Stimulated activated CD4-positive, alpha-beta T cell treated with anti-CD3 and anti-CD28 coated beads, Interleukin-4, amount 100 ng/mL, for 48 hours (primary cell): ENCODE data around the gene AMOTL1.

Experiments
- DNase-seq, 2 donors: peaks; one replicate each; pipeline ENCODE4 v3.0.0-alpha.2; 2020; ENCODE audit warnings: low read depth in 2 of 2

The AMOTL1 gene

GRCh38 chr11:94925422-94926270, 157.5 kb downstream of the AMOTL1 start:
- no peak for DNase-seq

- no peak for DNase-seq
Observed at GRCh38 chr11:94926271-94926625, 158.1 kb downstream of the AMOTL1 start.
